RWPE2 (cell line): ENCODE data around the gene NAV3.

Source experiments
- ATAC-seq: fragments of 200-7000 bp; cut with Tn5 transposase; 3 replicates; pipeline ENCODE4 v1.9.1; 2021; ENCODE audit warnings: low read depth
- DNase-seq: peaks from one replicate; pipeline ENCODE4 v3.0.0-alpha.2; 2020; ENCODE audit warnings: low spot score
- H3K27ac ChIP-seq: fragments of 450-650 bp; 2 replicates; pipeline ENCODE4 v1.5.1; 2017; ENCODE audit warnings: mild to moderate bottlenecking; ENCODE audit not compliant: poor library complexity, severe bottlenecking
- H3K27me3 ChIP-seq: fragments of 250-450 bp; sonication (Bioruptor Pico); 2 replicates; pipeline ENCODE4 v1.5.1; 2021; ENCODE audit warnings: mild to moderate bottlenecking, moderate library complexity; ENCODE audit not compliant: insufficient read depth, poor library complexity, severe bottlenecking
- H3K36me3 ChIP-seq: fragments of 250-450 bp; sonication (Bioruptor Pico); 2 replicates; pipeline ENCODE4 v1.5.1; 2020; ENCODE audit warnings: low read depth, mild to moderate bottlenecking, moderate library complexity
- H3K4me1 ChIP-seq: fragments of 250-450 bp; sonication (Bioruptor Pico); 2 replicates; pipeline ENCODE4 v1.5.1; 2021; ENCODE audit warnings: mild to moderate bottlenecking, moderate library complexity; ENCODE audit not compliant: insufficient read depth, poor library complexity, severe bottlenecking
- H3K4me3 ChIP-seq: fragments of 250-450 bp; sonication (Bioruptor Pico); 2 replicates; pipeline ENCODE4 v1.5.1; 2021; ENCODE audit warnings: mild to moderate bottlenecking, moderate library complexity; ENCODE audit not compliant: severe bottlenecking
- H3K9me3 ChIP-seq: fragments of 250-450 bp; sonication (Bioruptor Pico); 2 replicates; pipeline ENCODE4 v1.5.1; 2021; ENCODE audit warnings: mild to moderate bottlenecking, moderate library complexity; ENCODE audit not compliant: severe bottlenecking
- CTCF ChIP-seq: fragments of 450-650 bp; IDR thresholded peaks from one replicate; pipeline ENCODE4 v1.5.1; 2017; ENCODE audit warnings: mild to moderate bottlenecking, moderate library complexity; ENCODE audit not compliant: poor library complexity, severe bottlenecking

Gene NAV3

GRCh38 chr12:78118036-78118435, 287.3 kb downstream of the NAV3 start:
- Histone ChIP-seq H3K4me1 (no peaks in the 10 kb centered on the region), H3K9me3 (no peaks in the 10 kb centered on the region), H3K27ac (no peak overlapping the region), H3K4me3 (no peak overlapping the region), H3K36me3 (no peaks in the 10 kb centered on the region), H3K27me3 (no peaks in the 10 kb centered on the region)
- DNase-seq = no peak
- ATAC-seq = no peak
- no peak for TF ChIP-seq CTCF

- no peaks in the 10 kb centered on the region for H3K27me3 ChIP-seq
- no peaks in the 10 kb centered on the region for H3K9me3 ChIP-seq
- no peak overlapping the region for H3K27ac ChIP-seq
- H3K4me3 ChIP-seq = no peak overlapping the region
- no peak for TF ChIP-seq CTCF
- no peaks in the 10 kb centered on the region for H3K4me1 ChIP-seq
- ATAC-seq = no peak
- H3K36me3 ChIP-seq = no peaks in the 10 kb centered on the region
- no peak for DNase-seq
Measured at GRCh38 chr12:78118486-78118885, 287.8 kb downstream of the NAV3 start.

- Histone ChIP-seq H3K27me3 (no peaks in the 10 kb centered on the region), H3K4me1 (no peaks in the 10 kb centered on the region), H3K27ac (no peak overlapping the region), H3K36me3 (no peaks in the 10 kb centered on the region), H3K9me3 (no peaks in the 10 kb centered on the region), H3K4me3 (no peak overlapping the region)
- no peak for TF ChIP-seq CTCF
- DNase-seq (no peak), ATAC-seq (no peak)
Measured at GRCh38 chr12:78119351-78119918, 288.7 kb downstream of the NAV3 start.

GRCh38 chr12:78120306-78120705, 289.6 kb downstream of the NAV3 start:
- H3K4me1 ChIP-seq = no peaks in the 10 kb centered on the region
- H3K9me3 ChIP-seq = no peaks in the 10 kb centered on the region
- no peak for DNase-seq
- no peak overlapping the region for H3K4me3 ChIP-seq
- H3K36me3 ChIP-seq = no peaks in the 10 kb centered on the region
- H3K27ac ChIP-seq = no peak overlapping the region
- TF ChIP-seq CTCF = no peak
- ATAC-seq = no peak
- no peaks in the 10 kb centered on the region for H3K27me3 ChIP-seq

GRCh38 chr12:78120866-78121560, 290.3 kb downstream of the NAV3 start:
- DNase-seq (no peak), ATAC-seq (no peak)
- H3K27me3 ChIP-seq = no peaks in the 10 kb centered on the region
- H3K36me3 ChIP-seq = no peaks in the 10 kb centered on the region
- H3K9me3 ChIP-seq = no peaks in the 10 kb centered on the region
- no peak overlapping the region for H3K27ac ChIP-seq
- peak; percentile 54 for TF ChIP-seq CTCF
- no peak overlapping the region for H3K4me3 ChIP-seq
- no peaks in the 10 kb centered on the region for H3K4me1 ChIP-seq
